Activated naive CD8-positive, alpha-beta T cell treated with anti-CD3 and anti-CD28 coated beads, Interleukin-2, amount 10 ng/mL, durations not matched to agents 7 days and 5 days (primary cell): ENCODE measurements around the gene CARD8. TPM values are rescaled to one million over a fixed set of nuclear protein-coding genes. Genes with fewer than 3 reads are reported as not detected.

Experiments
- ATAC-seq: fragments of 150-1000 bp; cut with Tn5 transposase; one replicate; pipeline ENCODE4 v1.10.0; 2021; ENCODE audit warnings: low read depth, moderate library complexity
- POLR2A ChIA-PET: fragments of 350-600 bp; sonication (Branson Sonifier 250); formaldehyde crosslinking; loops from one replicate; lab custom pipeline; 2021; ENCODE audit warnings: antibody characterized with exemption; lab: Charles Lee
- DNase-seq: peaks from one replicate; pipeline ENCODE4 v3.0.0; 2021
- H3K27ac Mint-ChIP-seq: one replicate; pipeline ENCODE4 v1.8.0; 2022; ENCODE audit warnings: mild to moderate bottlenecking, mixed read lengths
- H3K27me3 Mint-ChIP-seq: one replicate; pipeline ENCODE4 v1.8.0; 2022; ENCODE audit warnings: mild to moderate bottlenecking, moderate library complexity, mixed read lengths
- H3K36me3 Mint-ChIP-seq: one replicate; pipeline ENCODE4 v1.8.0; 2021; ENCODE audit warnings: mild to moderate bottlenecking, mixed read lengths
- H3K4me1 Mint-ChIP-seq: one replicate; pipeline ENCODE4 v1.8.0; 2021; ENCODE audit warnings: mixed read lengths
- H3K4me3 Mint-ChIP-seq: one replicate; pipeline ENCODE4 v1.8.0; 2022; ENCODE audit warnings: mild to moderate bottlenecking, moderate library complexity, mixed read lengths
- H3K9me3 Mint-ChIP-seq: one replicate; pipeline ENCODE4 v1.8.0; 2021; ENCODE audit warnings: mixed read lengths
- total RNA-seq, 2 experiments: library from RNA; stranded (reverse); gene quantifications; one replicate each; pipeline ENCODE4 v1.2.3, GENCODE V29; 2021

The CARD8 gene
- total RNA-seq, 2 experiments from 2014 or later: 249 to 255 TPM

- peaks cover 17% of the 10 kb centered on the region for H3K36me3 Mint-ChIP-seq
- POLR2A ChIA-PET: interaction anchor here (1.2 kb wide), 1 partner anchor 9 kb away, joined by 3 read pairs; no protein-coding TSS in a partner anchor
- ATAC-seq (no peak), DNase-seq (no peak)
- H3K4me3 Mint-ChIP-seq: peak overlapping the region; percentile 20
- no peak overlapping the region for H3K27ac Mint-ChIP-seq
- peaks cover 8% of the 10 kb centered on the region for H3K4me1 Mint-ChIP-seq
- no peaks in the 10 kb centered on the region for H3K27me3 Mint-ChIP-seq
- H3K9me3 Mint-ChIP-seq: no peaks in the 10 kb centered on the region
Measured at GRCh38 chr19:48194041-48194843, 61.5 kb downstream of the CARD8 start.

- ATAC-seq: no peak
- Mint-ChIP-seq H3K4me3 (no peak overlapping the region), H3K27ac (no peak overlapping the region), H3K36me3 (peaks cover 24% of the 10 kb centered on the region), H3K4me1 (peaks cover 8% of the 10 kb centered on the region), H3K9me3 (no peaks in the 10 kb centered on the region), H3K27me3 (no peaks in the 10 kb centered on the region)
- POLR2A ChIA-PET: no interaction called here
- DNase-seq: no peak
Measured at GRCh38 chr19:48192750-48193149, 63.0 kb downstream of the CARD8 start.

GRCh38 chr19:48190885-48191284 is 64.8 kb downstream of the CARD8 start:
- ATAC-seq (no peak), DNase-seq (no peak)
- Mint-ChIP-seq H3K9me3 (no peaks in the 10 kb centered on the region), H3K4me3 (no peak overlapping the region), H3K4me1 (peaks cover 6% of the 10 kb centered on the region), H3K27me3 (no peaks in the 10 kb centered on the region), H3K27ac (no peak overlapping the region), H3K36me3 (peaks cover 25% of the 10 kb centered on the region)
- POLR2A ChIA-PET: interaction anchor here (0.6 to 2.1 kb wide), 3 partner anchors 8 to 21 kb away, joined by 3 to 12 read pairs (median 3); no protein-coding TSS in a partner anchor

- no peak overlapping the region for H3K27ac Mint-ChIP-seq
- H3K4me3 Mint-ChIP-seq: no peak overlapping the region
- no peaks in the 10 kb centered on the region for H3K27me3 Mint-ChIP-seq
- POLR2A ChIA-PET: interaction anchor here (0.6 to 2.1 kb wide), 3 partner anchors 9 to 21 kb away, joined by 3 to 12 read pairs (median 3); no protein-coding TSS in a partner anchor
- DNase-seq (peak; percentile 47), ATAC-seq (peak; percentile 76)
- peaks cover 23% of the 10 kb centered on the region for H3K36me3 Mint-ChIP-seq
- H3K4me1 Mint-ChIP-seq: peaks cover 3% of the 10 kb centered on the region
- H3K9me3 Mint-ChIP-seq: no peaks in the 10 kb centered on the region
Measured at GRCh38 chr19:48190288-48190884, 65.3 kb downstream of the CARD8 start.

GRCh38 chr19:48186541-48186991 is 69.1 kb downstream of the CARD8 start:
- ATAC-seq (no peak), DNase-seq (no peak)
- Mint-ChIP-seq H3K27me3 (no peaks in the 10 kb centered on the region), H3K4me1 (peaks cover 3% of the 10 kb centered on the region), H3K36me3 (peaks cover 33% of the 10 kb centered on the region), H3K9me3 (peaks cover 4% of the 10 kb centered on the region), H3K4me3 (no peak overlapping the region), H3K27ac (peak overlapping the region; percentile 30)
- POLR2A ChIA-PET: interaction anchor here (0.6 kb wide), 1 partner anchor 36 kb away, joined by 5 read pairs; no protein-coding TSS in a partner anchor

- POLR2A ChIA-PET: interaction anchor here (0.6 kb wide), 1 partner anchor 36 kb away, joined by 5 read pairs; no protein-coding TSS in a partner anchor
- H3K4me1 Mint-ChIP-seq: peaks cover 3% of the 10 kb centered on the region
- ATAC-seq: no peak
Measured at GRCh38 chr19:48186015-48186414, 69.7 kb downstream of the CARD8 start.

GRCh38 chr19:48183356-48183755 is 72.4 kb downstream of the CARD8 start:
- ATAC-seq: no peak
- no peak for DNase-seq
- H3K4me1 Mint-ChIP-seq: no peaks in the 10 kb centered on the region
- no peak overlapping the region for H3K4me3 Mint-ChIP-seq
- peaks cover 41% of the 10 kb centered on the region for H3K36me3 Mint-ChIP-seq
- POLR2A ChIA-PET: interaction anchor here (2.1 kb wide), 1 partner anchor 20 kb away, joined by 7 read pairs; no protein-coding TSS in a partner anchor
- peaks cover 8% of the 10 kb centered on the region for H3K9me3 Mint-ChIP-seq
- no peak overlapping the region for H3K27ac Mint-ChIP-seq
- no peaks in the 10 kb centered on the region for H3K27me3 Mint-ChIP-seq

More at GRCh38 chr19:48186015-48186414, 69.7 kb downstream of the CARD8 start:
- Mint-ChIP-seq H3K4me3 (no peak overlapping the region), H3K9me3 (peaks cover 8% of the 10 kb centered on the region), H3K27ac (no peak overlapping the region), H3K36me3 (peaks cover 35% of the 10 kb centered on the region), H3K27me3 (no peaks in the 10 kb centered on the region)
- DNase-seq: no peak

GRCh38 chr19:48182434-48182833 is 73.3 kb downstream of the CARD8 start:
- ATAC-seq (no peak), DNase-seq (no peak)
- Mint-ChIP-seq H3K27ac (no peak overlapping the region), H3K36me3 (peaks cover 37% of the 10 kb centered on the region), H3K9me3 (peaks cover 8% of the 10 kb centered on the region), H3K27me3 (no peaks in the 10 kb centered on the region), H3K4me3 (no peak overlapping the region), H3K4me1 (no peaks in the 10 kb centered on the region)
- POLR2A ChIA-PET: no interaction called here

- H3K4me1 Mint-ChIP-seq: peaks cover 4% of the 10 kb centered on the region
- no peak overlapping the region for H3K27ac Mint-ChIP-seq
- POLR2A ChIA-PET: no interaction called here
- H3K27me3 Mint-ChIP-seq: no peaks in the 10 kb centered on the region
- no peak for ATAC-seq
- H3K9me3 Mint-ChIP-seq: peaks cover 8% of the 10 kb centered on the region
- DNase-seq: no peak
- no peak overlapping the region for H3K4me3 Mint-ChIP-seq
- peaks cover 40% of the 10 kb centered on the region for H3K36me3 Mint-ChIP-seq
Measured at GRCh38 chr19:48181505-48181904, 74.2 kb downstream of the CARD8 start.

- Mint-ChIP-seq H3K27me3 (no peaks in the 10 kb centered on the region), H3K36me3 (peaks cover 47% of the 10 kb centered on the region), H3K9me3 (peaks cover under 1% of the 10 kb centered on the region), H3K27ac (no peak overlapping the region), H3K4me1 (peaks cover 24% of the 10 kb centered on the region), H3K4me3 (no peak overlapping the region)
- ATAC-seq (no peak), DNase-seq (no peak)
- POLR2A ChIA-PET: no interaction called here
Measured at GRCh38 chr19:48176226-48176625, 79.5 kb downstream of the CARD8 start.

GRCh38 chr19:48175578-48175977 is 80.1 kb downstream of the CARD8 start:
- Mint-ChIP-seq H3K36me3 (peaks cover 47% of the 10 kb centered on the region), H3K27me3 (no peaks in the 10 kb centered on the region), H3K4me3 (no peak overlapping the region), H3K4me1 (peaks cover 29% of the 10 kb centered on the region), H3K27ac (no peak overlapping the region), H3K9me3 (no peaks in the 10 kb centered on the region)
- ATAC-seq (no peak), DNase-seq (no peak)
- POLR2A ChIA-PET: no interaction called here

GRCh38 chr19:48174445-48175030 is 81.2 kb downstream of the CARD8 start:
- Mint-ChIP-seq H3K36me3 (peaks cover 38% of the 10 kb centered on the region), H3K27ac (peak overlapping the region; percentile 34)

GRCh38 chr19:48171710-48172109 is 84.0 kb downstream of the CARD8 start:
- Mint-ChIP-seq H3K9me3 (no peaks in the 10 kb centered on the region), H3K27ac (no peak overlapping the region), H3K4me1 (peaks cover 35% of the 10 kb centered on the region), H3K36me3 (peaks cover 31% of the 10 kb centered on the region), H3K4me3 (peak overlapping the region; percentile 99), H3K27me3 (no peaks in the 10 kb centered on the region)
- POLR2A ChIA-PET: interaction anchor here (1.6 to 3.5 kb wide), 2 partner anchors 32 to 78 kb away, joined by 3 to 25 read pairs; no protein-coding TSS in a partner anchor
- DNase-seq: no peak
- ATAC-seq: no peak

More at GRCh38 chr19:48174445-48175030, 81.2 kb downstream of the CARD8 start:
- ATAC-seq (no peak), DNase-seq (no peak)
- peaks cover 29% of the 10 kb centered on the region for H3K4me1 Mint-ChIP-seq
- POLR2A ChIA-PET: no interaction called here
- no peaks in the 10 kb centered on the region for H3K9me3 Mint-ChIP-seq
- no peak overlapping the region for H3K4me3 Mint-ChIP-seq
- H3K27me3 Mint-ChIP-seq: no peaks in the 10 kb centered on the region
